HepG2 (cell line): ENCODE results near the gene ACE. TPM values are rescaled to one million over a fixed set of nuclear protein-coding genes. Genes with fewer than 3 reads are reported as not detected.

Experiments
- ARID3A ChIP-seq: IDR thresholded peaks from 2 replicates; pipeline ENCODE4 v1.6.1; 2012; ENCODE audit warnings: low read depth, low read length, improper control_type of control experiment
- CEBPG ChIP-seq: IDR thresholded peaks from 2 replicates; pipeline ENCODE4 v1.6.1; 2016
- FOXJ3 ChIP-seq: sonication (generic); formaldehyde crosslinking; IDR thresholded peaks from 2 replicates; pipeline ENCODE4 v1.4.0; 2020; ENCODE audit warnings: missing genetic modification reagents, mild to moderate bottlenecking, borderline replicate concordance
- GATAD2A ChIP-seq: IDR thresholded peaks from 2 replicates; pipeline ENCODE4 v1.6.1; 2016
- MEF2D ChIP-seq: sonication (generic); formaldehyde crosslinking; IDR thresholded peaks from 2 replicates; pipeline ENCODE4 v1.5.1; 2020; ENCODE audit warnings: mild to moderate bottlenecking, missing genetic modification reagents
- MIER2 ChIP-seq: IDR thresholded peaks from 2 replicates; pipeline ENCODE4 v1.6.1; 2016; ENCODE audit warnings: missing biosample characterization, missing genetic modification reagents
- RARG ChIP-seq: sonication (generic); formaldehyde crosslinking; IDR thresholded peaks from 2 replicates; pipeline ENCODE4 v1.4.0; 2020; ENCODE audit warnings: low read depth, mild to moderate bottlenecking, missing genetic modification reagents
- RFX1 ChIP-seq: fragments of 450-650 bp; IDR thresholded peaks from 2 replicates; pipeline ENCODE4 v1.6.1; 2017
- SP4 ChIP-seq: sonication (generic); formaldehyde crosslinking; IDR thresholded peaks from 2 replicates; pipeline ENCODE4 v1.8.1; 2023; ENCODE audit warnings: mild to moderate bottlenecking, missing genetic modification reagents
- ZBTB46 ChIP-seq: sonication (generic); formaldehyde crosslinking; IDR thresholded peaks from 2 replicates; pipeline ENCODE4 v1.4.0; 2020; ENCODE audit warnings: mild to moderate bottlenecking, missing genetic modification reagents, borderline replicate concordance
- ZBTB7A ChIP-seq: sonication (generic); formaldehyde crosslinking; IDR thresholded peaks from 2 replicates; pipeline ENCODE4 v1.8.0; 2022; ENCODE audit warnings: mild to moderate bottlenecking, missing genetic modification reagents
- ZBTB8A ChIP-seq: sonication (generic); formaldehyde crosslinking; IDR thresholded peaks from 2 replicates; pipeline ENCODE4 v1.4.0; 2020; ENCODE audit warnings: mild to moderate bottlenecking, low read depth, missing genetic modification reagents, borderline replicate concordance
- ZNF646 ChIP-seq: sonication (generic); formaldehyde crosslinking; IDR thresholded peaks from 2 replicates; pipeline ENCODE4 v1.9.0; 2021; ENCODE audit warnings: mild to moderate bottlenecking, missing genetic modification reagents
- ZNF770 ChIP-seq: sonication (generic); formaldehyde crosslinking; IDR thresholded peaks from 2 replicates; pipeline ENCODE4 v1.5.0; 2020; ENCODE audit warnings: mild to moderate bottlenecking, missing genetic modification reagents
- ZNF850 ChIP-seq: sonication (generic); formaldehyde crosslinking; conservative IDR thresholded peaks from 2 replicates; pipeline ENCODE4 v1.9.0; 2021; ENCODE audit warnings: mild to moderate bottlenecking, missing genetic modification reagents
- polyA plus RNA-seq, 8 experiments: library from polyadenylated mRNA; depleted of rRNA in 3 of 8; stranded (reverse) in 7 of 8; unstranded in 1 of 8; fragments of >200 nt; fragmentation: Illumina TruSeq in 4 of 8; extraction: Trizol in 4 of 8; gene quantifications; 2 replicates each; pipeline versions ENCODE4 v1.2.1 to v1.2.3, GENCODE V29; 2011 to 2016; ENCODE audit warnings: low read depth in 4 of 8, missing spikeins in 1 of 8, mixed read lengths in 1 of 8; ENCODE audit not compliant: insufficient read depth in 1 of 8
- total RNA-seq, 5 experiments: library from RNA; depleted of rRNA; stranded (reverse); fragments of >200 nt; fragmentation: Illumina TruSeq; extraction: Trizol; gene quantifications; 2 replicates each; pipeline ENCODE4 v1.2.3, GENCODE V29; 2016; ENCODE audit warnings: low read depth in 1 of 5

ACE gene
- total and polyA plus RNA-seq, 2 of the 13 experiments (the other 11 are each of a cell fraction or from before 2014, with no cell fraction given): 0.08 to 0.13 TPM

GRCh38 chr17:63531022-63531965 lies 54.4 kb downstream of the ACE start (continued):
- peak; percentile 91; the same call in 1 of the 2 replicates for TF ChIP-seq ZBTB46
- no peak for TF ChIP-seq RFX1
- peak; percentile 49 for TF ChIP-seq SP4 (CRISPR knock-in tag)
- peak; percentile 93 for TF ChIP-seq MIER2 (CRISPR knock-in tag)
- TF ChIP-seq FOXJ3: peak; percentile 86
- TF ChIP-seq ZNF850: 0 out of 2 replicates have a peak, but pooled peaks have one; percentile 70
- no peak for TF ChIP-seq ARID3A
- peak; percentile 94 for TF ChIP-seq ZBTB7A (CRISPR knock-in tag)
- peak; percentile 70; the same call in 1 of the 2 replicates for TF ChIP-seq ZBTB8A (CRISPR knock-in tag)
- TF ChIP-seq RARG: 0 out of 2 replicates have a peak, but pooled peaks have one; percentile 40
- no peak for TF ChIP-seq ZNF646
- TF ChIP-seq MEF2D (CRISPR knock-in tag): peak; percentile 83; the same call in 1 of the 2 replicates
- peak; percentile 97 for TF ChIP-seq GATAD2A (CRISPR knock-in tag)
- peak; percentile 97 for TF ChIP-seq CEBPG (CRISPR knock-in tag)
- TF ChIP-seq ZNF770 (CRISPR knock-in tag): peak; percentile 76
